GM19468 (cell line): ENCODE results near the gene HOPX.
"Not testable (repeated sequence)": the region's sequence is repeated elsewhere in the genome, so short reads cannot be mapped to it uniquely, and the experiment has no call there.

Source experiments
- ATAC-seq: cut with Tn5 transposase; IDR thresholded peaks from one replicate; pipeline ENCODE4 v1.9.1; 2021; ENCODE audit warnings: mild to moderate bottlenecking, moderate library complexity, moderate number of reproducible peaks; ENCODE audit not compliant: unreplicated experiment; ENCODE audit errors: extremely low read depth

Gene HOPX

DNA sequence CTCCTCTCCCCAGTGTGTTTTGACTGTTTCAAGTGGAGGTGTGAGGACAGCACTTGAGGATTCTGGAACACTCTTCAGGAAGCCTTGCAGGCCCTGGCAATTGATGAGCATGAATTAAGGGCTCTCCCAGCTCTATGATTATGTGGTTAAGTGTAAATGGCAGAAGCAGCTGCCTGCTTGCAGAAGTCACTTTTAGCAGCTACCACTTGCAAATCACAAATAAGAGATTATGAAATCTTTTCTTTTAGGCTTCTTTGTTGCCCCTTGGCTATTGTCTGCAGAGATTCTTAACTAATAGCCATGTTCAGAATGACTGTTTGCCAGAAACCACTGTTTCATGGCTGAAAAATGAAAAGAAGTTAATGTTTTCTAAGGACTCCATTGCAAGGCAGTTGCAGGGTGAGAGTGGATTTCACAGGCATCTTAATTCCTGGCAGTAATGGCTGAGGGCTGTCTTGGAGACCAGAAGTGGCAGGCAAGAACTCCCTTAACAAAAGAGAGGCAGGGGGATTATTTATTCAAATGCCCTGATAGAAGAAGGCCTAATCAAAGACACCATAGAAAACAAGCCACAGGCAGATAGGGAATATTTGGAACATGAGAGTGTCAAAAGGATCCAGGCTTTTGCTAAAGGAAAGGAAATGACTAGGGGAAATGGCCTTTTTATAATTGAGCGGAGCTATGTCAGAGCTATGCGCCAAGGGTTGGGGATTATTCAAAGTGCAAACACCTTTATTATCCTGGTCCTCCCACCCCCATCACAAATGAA, 8.3 kb upstream of the HOPX start:
- no peak for ATAC-seq

- ATAC-seq: no peak
These were observed 7.1 kb upstream of the HOPX start for GRCh38 chr4:56688094-56688647.

- ATAC-seq: no peak
These were observed 5.6 kb upstream of the HOPX start for GRCh38 chr4:56686537-56687231.

DNA sequence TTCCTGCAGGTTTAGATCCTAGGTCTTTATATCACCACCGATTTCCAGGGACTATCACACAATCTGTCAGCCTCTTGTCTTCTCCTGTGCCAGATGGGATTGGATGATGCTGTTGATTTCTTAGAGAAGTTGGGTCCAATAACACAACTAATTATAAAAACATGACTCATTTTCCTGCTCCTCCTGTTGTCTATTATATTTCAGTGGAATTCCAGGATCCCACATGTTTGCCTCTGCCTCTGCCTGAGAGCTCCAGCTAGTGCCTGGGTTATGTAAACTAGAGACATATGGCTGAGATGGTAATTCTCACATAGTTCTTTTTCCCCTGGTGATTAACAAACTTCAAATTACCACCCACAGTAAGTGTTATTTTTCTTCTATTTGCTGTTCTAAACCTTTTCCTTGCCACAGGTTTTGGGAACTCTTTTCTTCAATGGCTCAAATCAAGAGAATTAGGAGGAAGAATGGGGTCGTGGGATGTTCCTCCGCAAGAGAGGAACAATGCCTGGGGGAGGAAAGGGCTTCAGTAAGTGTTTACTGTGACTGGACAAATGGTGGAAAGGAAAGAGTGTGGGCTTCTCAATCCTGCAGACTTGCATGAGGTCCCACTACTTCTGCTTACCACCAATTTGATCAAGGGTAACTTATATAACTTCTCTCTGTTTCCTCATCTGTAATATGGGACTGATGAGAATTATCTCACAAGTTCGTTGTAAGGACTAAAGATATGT, 3.4 kb upstream of the HOPX start:
- no peak for ATAC-seq

DNA sequence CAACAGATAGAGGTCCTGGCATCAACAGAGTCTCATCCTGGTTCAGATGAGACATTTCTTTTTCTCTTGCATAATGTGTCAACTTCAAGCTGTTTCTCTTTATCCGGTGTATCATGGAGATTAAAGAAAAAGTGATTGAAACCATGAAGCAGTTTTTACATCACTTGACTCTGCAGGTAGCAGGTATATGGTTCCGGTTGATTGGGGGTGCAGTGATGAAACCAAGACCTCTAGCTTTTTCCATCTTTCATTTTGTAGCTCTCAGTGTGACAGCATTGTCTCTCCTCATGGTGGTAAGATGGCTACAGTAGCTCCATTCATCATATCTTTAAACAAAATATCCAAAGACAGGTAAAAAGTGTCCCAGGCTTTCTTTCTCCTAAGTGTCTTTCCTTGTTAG, 2.4 kb upstream of the HOPX start:
- no peak for ATAC-seq

- no peak for ATAC-seq
These were observed 893 bp upstream of the HOPX start for GRCh38 chr4:56681853-56682525.

DNA sequence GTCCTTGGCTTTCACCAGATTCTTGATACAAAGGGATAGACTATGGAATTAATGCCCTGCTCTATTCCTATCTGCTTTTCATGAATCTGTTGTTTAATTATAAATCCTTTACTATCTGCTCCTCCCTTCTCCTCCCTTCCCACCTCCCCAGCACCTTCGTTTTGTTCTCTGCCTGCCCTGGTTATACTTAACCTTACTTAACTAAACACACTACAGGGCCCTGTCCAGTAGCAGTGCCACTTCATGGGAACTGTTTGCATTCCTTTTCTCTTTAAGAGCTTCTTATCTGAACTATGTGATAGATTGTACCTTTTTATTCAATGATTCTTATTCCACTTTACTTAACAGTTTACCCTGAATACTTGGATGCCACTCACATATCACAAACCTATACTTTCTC, 830 bp downstream of the HOPX start:
- ATAC-seq: no peak

- no peak for ATAC-seq
These were observed 3.4 kb downstream of the HOPX start for GRCh38 chr4:56677711-56678110.

GRCh38 chr4:56674984-56675383, 6.1 kb downstream of the HOPX start:
- ATAC-seq: no peak

- ATAC-seq: no peak
These were observed 9.2 kb downstream of the HOPX start for GRCh38 chr4:56671860-56672259.

- ATAC-seq: no peak
These were observed 9.7 kb downstream of the HOPX start for GRCh38 chr4:56671373-56671772.

- ATAC-seq: no peak
These were observed 12.8 kb downstream of the HOPX start for GRCh38 chr4:56668267-56668666.

GRCh38 chr4:56667396-56667795, 13.7 kb downstream of the HOPX start:
- ATAC-seq: not testable (repeated sequence)

GRCh38 chr4:56666279-56666678, 14.8 kb downstream of the HOPX start:
- no peak for ATAC-seq

GRCh38 chr4:56665781-56666180, 15.3 kb downstream of the HOPX start:
- no peak for ATAC-seq

GRCh38 chr4:56662782-56663468, 18.2 kb downstream of the HOPX start:
- no peak for ATAC-seq

- no peak for ATAC-seq
These were observed 21.1 kb downstream of the HOPX start for GRCh38 chr4:56659946-56660345.

DNA sequence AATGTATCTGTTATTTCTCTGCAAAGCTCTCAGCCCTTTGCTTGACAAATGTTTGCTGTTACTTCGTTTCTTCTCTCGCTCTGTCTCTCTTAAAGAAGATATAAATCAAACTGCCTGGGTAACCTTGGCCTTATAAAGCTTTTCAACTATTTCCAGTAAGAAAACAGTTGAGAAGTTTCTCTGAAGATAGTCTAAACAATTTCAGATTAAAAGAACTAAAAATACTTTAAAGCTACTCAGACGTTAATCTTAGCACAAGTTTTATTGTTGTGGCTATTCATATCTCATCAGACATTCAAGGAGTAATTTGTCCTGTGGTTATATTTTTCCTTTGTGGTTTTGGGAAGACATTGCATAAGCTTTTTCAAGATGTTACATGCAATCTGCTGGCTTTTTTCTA, 22.6 kb downstream of the HOPX start:
- no peak for ATAC-seq

- no peak for ATAC-seq
These were observed 23.3 kb downstream of the HOPX start for GRCh38 chr4:56657818-56658217.

DNA sequence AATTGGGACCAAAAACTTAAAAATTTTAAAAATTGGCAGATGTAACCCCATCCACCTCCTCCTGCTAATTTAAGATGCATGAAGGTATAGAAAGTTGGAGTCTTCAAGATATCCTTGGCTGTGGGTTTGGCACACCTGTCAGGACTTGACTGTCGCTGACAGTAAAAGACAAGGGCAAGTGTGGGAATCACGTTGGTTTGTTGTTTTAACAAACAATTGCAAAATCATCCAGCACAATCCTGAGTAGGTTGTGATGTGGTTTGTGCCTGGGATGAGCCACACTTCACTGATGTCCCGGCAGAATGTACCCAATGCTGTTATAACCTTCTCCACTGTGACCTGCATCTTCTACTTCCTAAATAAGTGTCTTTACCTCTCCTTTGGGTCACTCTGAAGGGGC, 24.0 kb downstream of the HOPX start:
- ATAC-seq: no peak
